ENCODE measurements around the gene DPP4. TPM values are rescaled to one million over a fixed set of nuclear protein-coding genes. Genes with fewer than 3 reads are reported as not detected.
"Not testable (repeated sequence)": the region's sequence is repeated elsewhere in the genome, so short reads cannot be mapped to it uniquely, and the experiment has no call there.

The DPP4 gene
- total RNA-seq, 2 experiments from 2014 or later, result 20.8 to 22.4 TPM

- H3K36me3 Mint-ChIP-seq, result peaks cover 44% of the 10 kb centered on the region
- no peaks in the 10 kb centered on the region for H3K27me3 Mint-ChIP-seq
- no peak overlapping the region for H3K4me3 Mint-ChIP-seq
- no peak for DNase-seq
- H3K9me3 Mint-ChIP-seq, result peaks cover 7% of the 10 kb centered on the region
- H3K27ac Mint-ChIP-seq, result no peak overlapping the region
- peaks cover 38% of the 10 kb centered on the region for H3K4me1 Mint-ChIP-seq
These were observed 20.8 kb downstream of the DPP4 start for GRCh38 chr2:162053066-162053807.

DNA sequence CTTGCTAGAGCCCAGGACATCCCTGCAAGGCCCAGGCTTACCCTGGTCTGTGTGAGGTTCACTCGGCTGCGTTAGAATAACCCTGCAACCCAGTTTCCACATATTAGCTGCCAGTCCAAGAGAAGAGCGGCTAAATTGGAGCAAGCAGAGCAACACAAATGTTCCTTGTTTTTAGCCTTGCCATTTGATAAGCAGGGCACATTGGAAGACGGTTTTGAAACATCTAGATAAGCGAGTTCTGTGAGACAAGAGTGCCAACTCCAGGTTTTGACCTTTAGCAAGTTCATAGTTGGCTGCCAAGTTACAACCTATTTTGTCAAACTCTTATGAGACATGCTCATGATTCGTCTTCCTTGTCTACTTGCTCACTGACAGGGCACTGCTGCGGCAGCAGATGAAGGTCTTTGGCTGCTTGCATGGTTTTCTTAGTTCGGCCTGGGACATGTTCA is 23.5 kb downstream of the DPP4 start:
- peaks cover 13% of the 10 kb centered on the region for H3K4me1 Mint-ChIP-seq
- DNase-seq, result no peak
- H3K27me3 Mint-ChIP-seq, result no peaks in the 10 kb centered on the region
- no peaks in the 10 kb centered on the region for H3K9me3 Mint-ChIP-seq
- H3K4me3 Mint-ChIP-seq, result no peak overlapping the region
- H3K27ac Mint-ChIP-seq, result no peak overlapping the region
- peaks cover 20% of the 10 kb centered on the region for H3K36me3 Mint-ChIP-seq

- not testable (repeated sequence) for DNase-seq, H3K4me3 Mint-ChIP-seq, H3K27ac Mint-ChIP-seq, H3K27me3 Mint-ChIP-seq, H3K4me1 Mint-ChIP-seq, H3K9me3 Mint-ChIP-seq
- H3K36me3 Mint-ChIP-seq, result peaks cover 19% of the 10 kb centered on the region
These were observed 24.9 kb downstream of the DPP4 start for GRCh38 chr2:162049089-162049488.

DNA sequence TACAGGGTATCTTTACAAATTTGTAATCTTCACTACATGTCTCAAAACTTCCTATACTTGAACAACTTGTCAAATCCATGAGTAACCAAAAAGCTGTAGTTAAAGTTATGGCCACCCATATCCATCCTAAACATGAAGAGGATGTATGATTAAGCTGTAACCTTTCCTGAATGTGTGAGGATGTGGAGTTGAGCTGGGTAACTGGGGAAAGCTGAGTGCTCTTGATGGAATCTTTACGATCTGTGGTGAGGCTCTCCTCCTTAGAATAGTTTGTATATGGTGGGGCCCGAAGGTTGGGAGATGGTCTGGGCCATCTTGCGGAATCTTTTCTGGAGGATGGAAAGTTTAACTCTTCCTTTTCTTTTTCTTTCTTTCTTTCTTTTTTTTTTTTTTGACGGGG is 29.4 kb downstream of the DPP4 start:
- no peaks in the 10 kb centered on the region for H3K27me3 Mint-ChIP-seq
- no peak overlapping the region for H3K4me3 Mint-ChIP-seq
- H3K36me3 Mint-ChIP-seq, result peaks cover 29% of the 10 kb centered on the region
- H3K27ac Mint-ChIP-seq, result no peak overlapping the region
- DNase-seq, result no peak
- no peaks in the 10 kb centered on the region for H3K9me3 Mint-ChIP-seq
- H3K4me1 Mint-ChIP-seq, result peaks cover 3% of the 10 kb centered on the region

- H3K27me3 Mint-ChIP-seq, result no peaks in the 10 kb centered on the region
- H3K4me3 Mint-ChIP-seq, result no peak overlapping the region
- H3K36me3 Mint-ChIP-seq, result peaks cover 26% of the 10 kb centered on the region
- H3K27ac Mint-ChIP-seq, result no peak overlapping the region
- no peaks in the 10 kb centered on the region for H3K9me3 Mint-ChIP-seq
- peaks cover 4% of the 10 kb centered on the region for H3K4me1 Mint-ChIP-seq
- DNase-seq, result no peak
These were observed 30.9 kb downstream of the DPP4 start for GRCh38 chr2:162043132-162043531.

GRCh38 chr2:162041485-162041884 is 32.5 kb downstream of the DPP4 start:
- Mint-ChIP-seq H3K27ac (no peak overlapping the region), H3K4me3 (no peak overlapping the region), H3K36me3 (peaks cover 31% of the 10 kb centered on the region), H3K9me3 (no peaks in the 10 kb centered on the region), H3K27me3 (no peaks in the 10 kb centered on the region), H3K4me1 (peaks cover 3% of the 10 kb centered on the region)
- DNase-seq, result no peak

DNA sequence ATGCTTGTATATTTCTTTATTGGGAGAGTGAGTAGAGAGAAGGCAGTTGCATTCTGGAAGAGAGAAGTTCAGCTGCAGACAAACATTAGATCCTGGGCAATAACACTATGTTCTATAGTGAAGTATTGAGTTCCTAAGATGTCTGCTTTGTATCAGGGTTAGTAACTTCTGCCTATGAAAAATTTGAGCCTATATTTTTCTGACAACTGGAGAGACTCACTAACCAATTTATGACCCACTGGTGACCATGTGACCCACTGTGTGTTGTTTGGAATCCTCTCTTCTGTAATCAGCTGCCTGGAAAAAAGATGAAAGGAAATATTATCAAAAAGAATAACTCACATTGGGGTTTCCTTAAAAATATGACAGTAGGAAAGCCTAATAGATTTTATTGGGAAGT is 35.3 kb downstream of the DPP4 start:
- peaks cover 43% of the 10 kb centered on the region for H3K36me3 Mint-ChIP-seq
- H3K27me3 Mint-ChIP-seq, result no peaks in the 10 kb centered on the region
- H3K4me3 Mint-ChIP-seq, result no peak overlapping the region
- peaks cover 3% of the 10 kb centered on the region for H3K4me1 Mint-ChIP-seq
- DNase-seq, result no peak
- H3K27ac Mint-ChIP-seq, result no peak overlapping the region
- H3K9me3 Mint-ChIP-seq, result no peaks in the 10 kb centered on the region

- H3K4me1 Mint-ChIP-seq, result peaks cover 3% of the 10 kb centered on the region
- no peak overlapping the region for H3K4me3 Mint-ChIP-seq
- H3K9me3 Mint-ChIP-seq, result no peaks in the 10 kb centered on the region
- no peak overlapping the region for H3K27ac Mint-ChIP-seq
- H3K27me3 Mint-ChIP-seq, result no peaks in the 10 kb centered on the region
- H3K36me3 Mint-ChIP-seq, result peaks cover 44% of the 10 kb centered on the region
- no peak for DNase-seq
These were observed 36.1 kb downstream of the DPP4 start for GRCh38 chr2:162037886-162038285.

GRCh38 chr2:162037028-162037795 is 36.8 kb downstream of the DPP4 start:
- Mint-ChIP-seq H3K36me3 (peaks cover 42% of the 10 kb centered on the region), H3K27me3 (no peaks in the 10 kb centered on the region), H3K9me3 (no peaks in the 10 kb centered on the region), H3K27ac (no peak overlapping the region), H3K4me1 (peaks cover 3% of the 10 kb centered on the region), H3K4me3 (no peak overlapping the region)
- DNase-seq, result no peak

DNA sequence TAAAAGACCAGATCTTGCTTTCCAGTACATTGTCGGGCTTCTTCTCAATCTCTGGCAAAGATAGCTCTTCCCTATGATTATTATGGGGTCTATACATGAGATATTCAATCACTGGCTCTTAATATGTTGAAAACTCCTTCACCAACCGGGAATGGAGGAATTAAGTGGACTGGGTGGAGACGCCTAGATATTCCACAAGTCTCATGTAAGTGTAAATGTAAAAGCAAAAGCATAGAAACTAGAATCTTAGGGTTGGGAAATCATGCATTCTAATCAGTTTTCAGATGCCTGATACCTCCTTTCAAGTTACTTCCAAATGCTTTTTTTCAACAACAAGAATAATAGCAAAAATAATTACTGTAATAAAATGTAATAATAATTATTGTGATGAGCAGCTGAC is 38.0 kb downstream of the DPP4 start:
- Mint-ChIP-seq H3K36me3 (peaks cover 41% of the 10 kb centered on the region), H3K27ac (no peak overlapping the region), H3K9me3 (no peaks in the 10 kb centered on the region), H3K27me3 (no peaks in the 10 kb centered on the region), H3K4me1 (peaks cover 3% of the 10 kb centered on the region), H3K4me3 (no peak overlapping the region)
- DNase-seq, result no peak

DNA sequence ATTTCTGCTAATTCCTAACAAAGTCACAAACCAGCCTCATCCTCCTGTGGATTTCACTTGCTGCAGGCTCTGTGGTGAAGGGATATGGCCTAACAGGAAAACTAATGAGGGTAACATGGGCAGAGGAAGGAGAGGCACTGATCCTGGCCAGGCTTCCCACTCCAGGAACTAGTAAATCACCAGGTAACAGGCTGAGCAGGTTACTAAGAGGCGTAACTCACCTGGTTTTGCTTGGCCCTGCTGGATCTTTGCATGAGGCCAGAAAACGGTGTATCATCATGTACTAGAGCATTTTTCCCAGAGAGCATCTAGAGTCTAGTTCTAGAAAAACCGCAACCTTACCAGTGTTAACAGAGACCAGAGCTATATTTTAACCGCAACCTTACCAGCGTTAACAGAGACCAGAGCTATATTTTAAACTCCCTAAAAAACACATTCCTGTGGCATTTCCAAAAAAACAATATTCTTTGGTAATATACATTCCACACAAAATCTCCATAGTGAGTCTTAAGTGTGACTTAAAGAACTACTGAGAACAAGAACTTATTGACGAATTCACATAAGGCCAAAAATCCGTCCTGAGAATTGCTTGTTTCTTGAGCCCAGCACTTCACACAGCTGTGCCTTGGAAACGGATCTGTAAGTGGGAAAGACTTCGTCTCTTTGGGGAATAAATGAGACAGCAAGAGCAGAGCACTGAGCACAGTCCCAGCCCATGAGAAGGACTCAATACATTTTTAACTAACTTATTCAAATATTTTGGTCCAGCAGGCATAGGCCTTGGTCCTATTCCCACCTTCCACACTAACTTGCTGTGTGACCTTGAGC is 43.4 kb downstream of the DPP4 start:
- no peaks in the 10 kb centered on the region for H3K9me3 Mint-ChIP-seq
- no peak overlapping the region for H3K27ac Mint-ChIP-seq
- no peak for DNase-seq
- H3K36me3 Mint-ChIP-seq, result peaks cover 40% of the 10 kb centered on the region
- no peaks in the 10 kb centered on the region for H3K27me3 Mint-ChIP-seq
- no peak overlapping the region for H3K4me3 Mint-ChIP-seq
- peaks cover 9% of the 10 kb centered on the region for H3K4me1 Mint-ChIP-seq

GRCh38 chr2:162029287-162029901 is 44.6 kb downstream of the DPP4 start:
- Mint-ChIP-seq H3K4me3 (no peak overlapping the region), H3K9me3 (no peaks in the 10 kb centered on the region), H3K27me3 (no peaks in the 10 kb centered on the region), H3K4me1 (peaks cover 18% of the 10 kb centered on the region), H3K36me3 (peaks cover 38% of the 10 kb centered on the region), H3K27ac (no peak overlapping the region)
- no peak for DNase-seq

DNA sequence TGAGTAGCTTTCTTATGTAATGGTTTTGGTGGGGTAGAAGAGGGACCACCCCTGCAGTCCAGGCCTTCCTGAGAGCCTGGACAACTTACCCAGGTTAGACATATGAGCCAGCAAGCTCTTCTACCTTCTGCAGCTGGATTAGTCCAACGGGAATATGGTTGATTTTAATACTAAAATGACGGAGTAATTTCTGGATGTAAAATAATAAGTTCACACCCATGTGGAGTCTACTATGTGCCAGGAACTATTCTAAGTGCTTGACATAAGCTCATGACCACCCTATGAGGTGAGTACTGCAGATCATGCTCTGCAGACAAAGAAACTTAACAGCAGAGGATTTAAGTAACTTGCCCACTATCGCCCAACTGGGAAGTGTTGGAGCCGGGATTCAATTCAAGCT is 45.5 kb downstream of the DPP4 start:
- peaks cover 41% of the 10 kb centered on the region for H3K36me3 Mint-ChIP-seq
- no peaks in the 10 kb centered on the region for H3K9me3 Mint-ChIP-seq
- no peak overlapping the region for H3K27ac Mint-ChIP-seq
- DNase-seq, result no peak
- no peak overlapping the region for H3K4me3 Mint-ChIP-seq
- H3K4me1 Mint-ChIP-seq, result peaks cover 23% of the 10 kb centered on the region
- H3K27me3 Mint-ChIP-seq, result no peaks in the 10 kb centered on the region

- Mint-ChIP-seq H3K4me3 (no peak overlapping the region), H3K36me3 (peaks cover 46% of the 10 kb centered on the region), H3K27me3 (no peaks in the 10 kb centered on the region), H3K4me1 (peaks cover 42% of the 10 kb centered on the region), H3K27ac (peak overlapping the region; percentile 5), H3K9me3 (no peaks in the 10 kb centered on the region)
- no peak for DNase-seq
These were observed 48.7 kb downstream of the DPP4 start for GRCh38 chr2:162025121-162025911.

All from activated naive CD8-positive, alpha-beta T cell treated with anti-CD3 and anti-CD28 coated beads for 36 hours (primary cell).